Neural progenitor cell (in vitro differentiated cells): ENCODE data around the gene ADTRP. TPM values are rescaled to one million over a fixed set of nuclear protein-coding genes. Genes with fewer than 3 reads are reported as not detected.

ENCODE experiments used
- DNase-seq: peaks from one replicate; pipeline ENCODE4 v3.0.0-alpha.2; 2016; ENCODE audit warnings: low spot score
- H2AFZ ChIP-seq: fragments of 200-600 bp; sonication (generic); replicated peaks from 2 replicates; pipeline ENCODE4 v1.6.1; 2016; ENCODE audit warnings: antibody characterized with exemption
- H3F3A ChIP-seq: fragments of 200-600 bp; sonication (generic); 2 replicates; pipeline ENCODE4 v1.6.1; 2016; ENCODE audit warnings: antibody characterized with exemption, low read depth
- H3K27ac ChIP-seq: fragments of 200-600 bp; sonication (generic); 2 replicates; pipeline ENCODE4 v1.5.1; 2016; ENCODE audit warnings: mild to moderate bottlenecking
- H3K27me3 ChIP-seq: fragments of 200-600 bp; sonication (generic); 2 replicates; pipeline ENCODE4 v1.6.1; 2016; ENCODE audit warnings: mild to moderate bottlenecking, moderate library complexity
- H3K36me3 ChIP-seq: fragments of 200-600 bp; sonication (generic); 2 replicates; pipeline ENCODE4 v1.5.1; 2016
- H3K4me1 ChIP-seq: fragments of 200-600 bp; sonication (generic); 2 replicates; pipeline ENCODE4 v1.6.1; 2016; ENCODE audit warnings: mixed run types
- H3K4me2 ChIP-seq: fragments of 200-600 bp; sonication (generic); 2 replicates; pipeline ENCODE4 v1.6.1; 2016
- H3K4me3 ChIP-seq: fragments of 200-600 bp; sonication (generic); 2 replicates; pipeline ENCODE4 v1.5.1; 2016
- H3K79me2 ChIP-seq: fragments of 200-600 bp; sonication (generic); 2 replicates; pipeline ENCODE4 v1.6.1; 2016; ENCODE audit warnings: low read depth
- H3K9ac ChIP-seq: fragments of 200-600 bp; sonication (generic); 2 replicates; pipeline ENCODE4 v1.6.1; 2016
- H3K9me3 ChIP-seq: fragments of 200-600 bp; sonication (generic); 2 replicates; pipeline ENCODE4 v1.5.1; 2016; ENCODE audit warnings: low read depth
- H4K20me1 ChIP-seq: fragments of 200-600 bp; sonication (generic); 2 replicates; pipeline ENCODE4 v1.6.1; 2016; ENCODE audit warnings: low read depth
- H3K27ac Mint-ChIP-seq: 3 replicates; pipeline ENCODE4 v1.8.0; 2021; ENCODE audit warnings: mixed read lengths
- H3K27me3 Mint-ChIP-seq: 2 replicates; pipeline ENCODE4 v1.8.0; 2022; ENCODE audit warnings: low read depth, mild to moderate bottlenecking, inconsistent platforms, moderate library complexity, mixed read lengths; ENCODE audit not compliant: insufficient read depth
- H3K36me3 Mint-ChIP-seq: 3 replicates; pipeline ENCODE4 v1.8.0; 2021; ENCODE audit warnings: mixed read lengths
- H3K4me1 Mint-ChIP-seq: 3 replicates; pipeline ENCODE4 v1.8.0; 2021; ENCODE audit warnings: mixed read lengths
- H3K4me3 Mint-ChIP-seq: 3 replicates; pipeline ENCODE4 v1.8.0; 2021; ENCODE audit warnings: mild to moderate bottlenecking, moderate library complexity, mixed read lengths
- H3K9me3 Mint-ChIP-seq: 3 replicates; pipeline ENCODE4 v1.8.0; 2020; ENCODE audit warnings: mixed read lengths
- EZH2 ChIP-seq: fragments of 200-600 bp; sonication (generic); IDR thresholded peaks from 2 replicates; pipeline ENCODE4 v1.6.1; 2017; ENCODE audit warnings: antibody characterized with exemption, mild to moderate bottlenecking, moderate library complexity
- EZH2phosphoT487 ChIP-seq: fragments of 200-600 bp; sonication (generic); IDR thresholded peaks from 2 replicates; pipeline ENCODE4 v1.6.1; 2017; ENCODE audit warnings: antibody characterized with exemption
- total RNA-seq: library from RNA; depleted of rRNA; stranded (reverse); fragments of >200 nt; gene quantifications from 2 replicates; pipeline ENCODE4 v1.2.3, GENCODE V29; 2015; ENCODE audit warnings: low replicate concordance
- TF ChIP-seq, protein P1 (sequence below): fragments of 200-600 bp; sonication (generic); IDR thresholded peaks from 2 replicates; pipeline ENCODE4 v1.5.1; 2017; ENCODE audit warnings: antibody characterized with exemption, mild to moderate bottlenecking

Gene ADTRP
- total RNA-seq, 1 donor from 2014 or later: not detected

- TF ChIP-seq, protein P1, sequence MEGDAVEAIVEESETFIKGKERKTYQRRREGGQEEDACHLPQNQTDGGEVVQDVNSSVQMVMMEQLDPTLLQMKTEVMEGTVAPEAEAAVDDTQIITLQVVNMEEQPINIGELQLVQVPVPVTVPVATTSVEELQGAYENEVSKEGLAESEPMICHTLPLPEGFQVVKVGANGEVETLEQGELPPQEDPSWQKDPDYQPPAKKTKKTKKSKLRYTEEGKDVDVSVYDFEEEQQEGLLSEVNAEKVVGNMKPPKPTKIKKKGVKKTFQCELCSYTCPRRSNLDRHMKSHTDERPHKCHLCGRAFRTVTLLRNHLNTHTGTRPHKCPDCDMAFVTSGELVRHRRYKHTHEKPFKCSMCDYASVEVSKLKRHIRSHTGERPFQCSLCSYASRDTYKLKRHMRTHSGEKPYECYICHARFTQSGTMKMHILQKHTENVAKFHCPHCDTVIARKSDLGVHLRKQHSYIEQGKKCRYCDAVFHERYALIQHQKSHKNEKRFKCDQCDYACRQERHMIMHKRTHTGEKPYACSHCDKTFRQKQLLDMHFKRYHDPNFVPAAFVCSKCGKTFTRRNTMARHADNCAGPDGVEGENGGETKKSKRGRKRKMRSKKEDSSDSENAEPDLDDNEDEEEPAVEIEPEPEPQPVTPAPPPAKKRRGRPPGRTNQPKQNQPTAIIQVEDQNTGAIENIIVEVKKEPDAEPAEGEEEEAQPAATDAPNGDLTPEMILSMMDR: no peak
- no peak for TF ChIP-seq EZH2phosphoT487
- TF ChIP-seq EZH2: no peak
- no peak overlapping the region for H3K4me2 ChIP-seq
- Mint-ChIP-seq H3K9me3 (no peaks in the 10 kb centered on the region), H3K36me3 (no peaks in the 10 kb centered on the region), H3K27ac (no peak overlapping the region), H3K27me3 (peaks cover 2% of the 10 kb centered on the region), H3K4me1 (peaks cover 25% of the 10 kb centered on the region), H3K4me3 (no peak overlapping the region)
- no peak for DNase-seq
- H3K27me3 ChIP-seq: no peaks in the 10 kb centered on the region
- no peaks in the 10 kb centered on the region for H3K79me2 ChIP-seq
- no peaks in the 10 kb centered on the region for H3K9me3 ChIP-seq
- no peaks in the 10 kb centered on the region for H3F3A ChIP-seq
- no peak overlapping the region for H2AFZ ChIP-seq
- peaks cover 12% of the 10 kb centered on the region for H3K4me1 ChIP-seq
- H3K9ac ChIP-seq: no peak overlapping the region
- H3K27ac ChIP-seq: no peak overlapping the region
- no peaks in the 10 kb centered on the region for H4K20me1 ChIP-seq
- no peaks in the 10 kb centered on the region for H3K36me3 ChIP-seq
- no peak overlapping the region for H3K4me3 ChIP-seq
These were observed 64.3 kb downstream of the ADTRP start for GRCh38 chr6:11714116-11714797.

DNA sequence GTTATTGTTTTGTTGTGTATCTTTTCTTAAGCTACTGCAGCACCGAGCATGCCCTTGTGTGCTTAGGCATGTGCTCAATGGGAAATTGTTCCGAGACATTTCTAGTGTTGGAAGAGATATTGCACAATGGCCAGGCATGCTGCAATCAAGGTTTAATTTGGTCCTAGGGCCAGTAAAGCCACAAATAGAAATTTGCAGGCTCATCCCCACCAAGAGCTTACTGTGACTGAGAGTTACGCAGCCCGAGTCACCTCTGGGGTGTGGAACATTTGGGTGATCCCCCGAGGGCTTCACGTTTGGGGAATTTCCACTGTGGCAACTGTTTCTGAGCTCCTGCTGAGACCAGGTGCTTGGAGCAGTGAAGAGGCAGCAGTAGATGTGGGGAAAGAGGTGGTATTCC is 65.8 kb downstream of the ADTRP start:
- H3K9me3 Mint-ChIP-seq: no peaks in the 10 kb centered on the region
- Histone ChIP-seq H3K9ac (no peak overlapping the region), H2AFZ (no peak overlapping the region), H3K9me3 (no peaks in the 10 kb centered on the region), H3K27me3 (no peaks in the 10 kb centered on the region), H3K4me2 (no peak overlapping the region), H3K4me3 (no peak overlapping the region), H3K79me2 (no peaks in the 10 kb centered on the region), H3K4me1 (peaks cover 12% of the 10 kb centered on the region), H3K36me3 (no peaks in the 10 kb centered on the region), H3K27ac (no peak overlapping the region), H4K20me1 (no peaks in the 10 kb centered on the region), H3F3A (no peaks in the 10 kb centered on the region)
- peaks cover 25% of the 10 kb centered on the region for H3K4me1 Mint-ChIP-seq
- no peaks in the 10 kb centered on the region for H3K36me3 Mint-ChIP-seq
- peaks cover 2% of the 10 kb centered on the region for H3K27me3 Mint-ChIP-seq
- H3K4me3 Mint-ChIP-seq: no peak overlapping the region
- no peak for TF ChIP-seq EZH2
- TF ChIP-seq, protein P1: no peak
- TF ChIP-seq EZH2phosphoT487: no peak
- H3K27ac Mint-ChIP-seq: no peak overlapping the region
- DNase-seq: no peak

DNA sequence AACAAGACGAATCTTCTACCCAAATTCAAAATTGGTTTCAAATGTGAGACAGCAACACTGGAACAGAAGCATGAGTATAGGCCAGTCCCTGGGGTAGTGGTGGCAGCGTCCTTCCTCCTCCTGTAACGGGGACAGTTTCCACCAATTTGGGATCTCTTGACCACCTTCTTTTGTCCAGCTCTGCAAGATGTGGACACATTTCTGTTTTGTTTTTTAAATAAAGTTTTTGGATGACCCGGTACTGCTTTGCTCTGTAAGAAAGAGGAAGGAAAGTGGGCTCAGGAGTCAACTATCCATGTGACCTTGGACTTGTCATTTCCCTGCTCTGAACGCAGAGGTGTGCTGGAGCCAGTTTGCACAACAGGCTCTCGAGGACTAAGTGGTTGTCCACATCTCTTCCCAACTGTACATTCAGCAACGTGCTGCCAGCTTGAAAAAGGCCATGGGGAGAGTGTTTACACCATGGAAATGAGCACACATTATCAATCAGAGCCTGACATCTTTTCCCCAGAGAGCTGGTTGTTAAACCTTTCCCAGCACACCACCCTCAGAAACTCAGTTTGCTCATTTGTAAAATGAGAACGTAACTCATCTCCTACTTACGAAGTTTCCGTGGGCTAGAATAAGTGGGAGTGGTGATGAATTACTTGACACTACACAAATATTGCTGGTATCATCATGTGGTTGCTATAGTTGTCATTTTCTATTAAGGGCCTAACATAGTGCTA is 66.5 kb downstream of the ADTRP start:
- no peaks in the 10 kb centered on the region for H3K36me3 ChIP-seq
- no peaks in the 10 kb centered on the region for H3F3A ChIP-seq
- no peaks in the 10 kb centered on the region for H4K20me1 ChIP-seq
- H3K79me2 ChIP-seq: no peaks in the 10 kb centered on the region
- no peak overlapping the region for H3K27ac Mint-ChIP-seq
- H3K9me3 Mint-ChIP-seq: no peaks in the 10 kb centered on the region
- peaks cover 23% of the 10 kb centered on the region for H3K4me1 Mint-ChIP-seq
- H3K36me3 Mint-ChIP-seq: no peaks in the 10 kb centered on the region
- no peak overlapping the region for H3K4me3 ChIP-seq
- peaks cover 12% of the 10 kb centered on the region for H3K4me1 ChIP-seq
- DNase-seq: no peak
- no peaks in the 10 kb centered on the region for H3K27me3 ChIP-seq
- peaks cover 3% of the 10 kb centered on the region for H3K27me3 Mint-ChIP-seq
- H2AFZ ChIP-seq: no peak overlapping the region
- H3K4me3 Mint-ChIP-seq: no peak overlapping the region
- H3K4me2 ChIP-seq: no peak overlapping the region
- H3K9me3 ChIP-seq: no peaks in the 10 kb centered on the region
- no peak overlapping the region for H3K9ac ChIP-seq
- TF ChIP-seq, protein P1: no peak
- TF ChIP-seq EZH2phosphoT487 (no peak), EZH2 (no peak)
- no peak overlapping the region for H3K27ac ChIP-seq
